NCI-H1436 treated with DMSO at 0.1 percent for 48 hours (cell line): Measurements from ENCODE around the gene FH.

Experiments used
- DNase-seq: peaks from one replicate; lab custom pipeline; 2025; lab: John Stamatoyannopoulos, UW

FH gene

GRCh38 chr1:241519308-241520079 lies at the start of gene FH:
Gene FH (minus strand): TSS chr1:241519755. CDS start chr1:241519722, 33 bp downstream.
- DNase-seq = peak; percentile 100

- no peak for DNase-seq
These were observed 41.3 kb upstream of the FH start for GRCh38 chr1:241560849-241561187.

GRCh38 chr1:241560146-241560848 lies 40.7 kb upstream of the FH start:
- no peak for DNase-seq

- no peak for DNase-seq
These were observed 38.1 kb upstream of the FH start for GRCh38 chr1:241557551-241558193.

GRCh38 chr1:241557031-241557430 lies 37.5 kb upstream of the FH start:
- no peak for DNase-seq

GRCh38 chr1:241555526-241555925 lies 36.0 kb upstream of the FH start:
- no peak for DNase-seq

GRCh38 chr1:241553886-241554592 lies 34.5 kb upstream of the FH start:
- DNase-seq = no peak

GRCh38 chr1:241551759-241552638 lies 32.4 kb upstream of the FH start:
- no peak for DNase-seq

- DNase-seq = no peak
These were observed 30.8 kb upstream of the FH start for GRCh38 chr1:241550318-241550717.

GRCh38 chr1:241548008-241548407 lies 28.5 kb upstream of the FH start:
- DNase-seq = no peak

GRCh38 chr1:241542199-241542907 lies 22.8 kb upstream of the FH start:
- DNase-seq = no peak

- no peak for DNase-seq
These were observed 17.4 kb upstream of the FH start for GRCh38 chr1:241536969-241537368.

GRCh38 chr1:241536304-241536703 lies 16.7 kb upstream of the FH start:
- DNase-seq = no peak

GRCh38 chr1:241533326-241534115 lies 14.0 kb upstream of the FH start:
- DNase-seq = no peak

GRCh38 chr1:241532864-241533263 lies 13.3 kb upstream of the FH start:
- DNase-seq = no peak

- DNase-seq = no peak
These were observed 12.6 kb upstream of the FH start, which contains the start of gene KMO for GRCh38 chr1:241532162-241532531. Gene KMO (plus strand): TSS chr1:241532378. CDS start chr1:241532445, 67 bp downstream.

GRCh38 chr1:241531195-241532161 lies 11.9 kb upstream of the FH start:
- DNase-seq = peak; percentile 75

- DNase-seq = no peak
These were observed 7.6 kb upstream of the FH start for GRCh38 chr1:241527146-241527545.

GRCh38 chr1:241525026-241525425 lies 5.5 kb upstream of the FH start:
- no peak for DNase-seq
